H54 (cell line): ENCODE results near the gene IQSEC3.
"Not testable (repeated sequence)": the region's sequence is repeated elsewhere in the genome, so short reads cannot be mapped to it uniquely, and the experiment has no call there.

ENCODE experiments used
- DNase-seq: peaks from one replicate; pipeline ENCODE4 v3.0.0; 2011; ENCODE audit warnings: low spot score, mixed read lengths; ENCODE audit not compliant: insufficient read length
- FAIRE-seq: peaks from 3 replicates; lab custom pipeline; 2011; peaks lifted over from hg19 to GRCh38; lab: Jason Lieb, UNC
- POLR2A ChIP-seq: IDR thresholded peaks from 2 replicates; pipeline ENCODE4 v1.6.1; 2011; ENCODE audit warnings: low read depth, mild to moderate bottlenecking, low read length

The IQSEC3 gene

DNA sequence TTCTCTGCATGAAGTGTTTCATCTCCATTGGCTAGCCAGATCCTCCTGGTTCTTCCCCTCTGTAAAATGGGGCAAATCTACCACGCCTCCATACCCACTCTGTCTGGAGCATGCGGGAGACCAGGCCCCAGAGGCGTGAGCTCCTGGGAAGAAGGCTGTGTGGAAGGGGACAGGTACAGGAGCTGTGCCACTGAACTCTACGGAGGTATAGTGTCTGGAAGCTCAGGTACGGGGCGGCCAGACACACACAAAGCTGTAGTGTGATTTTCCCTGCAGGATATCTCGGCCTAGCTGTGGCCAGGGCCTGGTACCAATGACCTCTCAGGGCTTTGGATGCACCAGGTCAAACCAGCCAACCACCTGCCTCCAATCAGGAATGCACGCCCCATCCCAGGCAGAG, 10.0 kb downstream of the IQSEC3 start:
- FAIRE-seq, DNase-seq: not testable (repeated sequence)

DNA sequence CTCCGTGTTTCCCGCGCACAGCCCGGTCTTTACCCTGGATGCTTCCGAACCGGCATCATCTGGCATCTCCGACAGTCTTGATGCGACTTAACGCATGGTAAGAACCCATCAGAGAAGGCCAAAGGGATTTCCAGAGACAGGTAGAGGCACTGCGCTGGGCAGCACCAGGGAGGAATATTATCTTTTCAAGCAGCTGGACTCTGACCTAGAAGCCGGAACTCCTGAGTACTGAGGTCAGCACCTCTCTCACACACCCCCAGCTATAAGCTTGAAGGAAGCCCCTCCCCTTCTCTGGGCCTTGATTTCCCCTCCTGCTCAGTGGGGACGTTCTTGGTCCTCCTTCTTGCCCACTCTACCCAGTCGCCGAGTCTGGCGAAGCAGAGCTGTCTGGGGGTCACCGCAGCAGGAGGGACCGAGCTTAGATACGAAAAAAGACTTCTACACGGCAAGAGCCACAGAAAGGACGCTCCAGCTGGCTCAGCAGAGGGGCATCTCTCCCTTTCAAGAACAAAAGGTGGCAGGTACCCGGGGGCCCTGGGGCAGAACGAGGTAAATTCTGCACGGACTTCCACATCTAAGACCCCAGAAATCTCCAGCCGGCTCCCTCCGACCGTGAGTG, 10.6 kb downstream of the IQSEC3 start:
- not testable (repeated sequence) for DNase-seq, FAIRE-seq

DNA sequence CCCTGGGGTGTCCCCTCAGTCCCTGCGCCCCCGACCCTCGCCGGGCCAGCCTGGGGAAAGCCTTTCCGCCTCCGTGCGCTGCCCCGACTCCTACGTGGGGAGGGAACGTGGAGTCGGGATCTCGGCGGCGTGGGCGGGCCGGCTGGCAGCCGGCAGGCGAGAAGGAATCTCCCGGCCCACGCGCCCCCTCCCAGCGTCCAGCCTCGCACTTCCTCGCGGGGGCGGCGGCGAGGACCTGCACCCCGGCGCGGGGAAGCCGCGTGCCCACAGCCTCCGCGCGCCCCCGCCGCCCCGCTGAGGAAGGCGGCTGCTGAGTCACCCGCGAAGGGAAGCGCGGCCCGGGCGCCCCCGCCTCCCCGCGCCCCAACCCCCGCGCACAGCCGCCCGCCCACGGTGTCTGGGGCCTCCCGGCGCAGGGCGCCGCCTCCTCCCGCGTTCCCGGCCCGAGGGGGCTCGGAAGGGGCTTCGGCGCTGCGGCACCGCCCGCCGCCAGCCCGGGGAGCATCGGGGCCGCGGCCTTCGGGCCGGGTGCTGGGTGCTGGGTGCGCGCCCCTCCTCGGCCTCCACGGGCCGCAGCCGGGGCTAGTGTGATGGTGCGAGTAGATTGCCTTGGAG, 11.3 kb downstream of the IQSEC3 start:
- not testable (repeated sequence) for FAIRE-seq, DNase-seq

DNA sequence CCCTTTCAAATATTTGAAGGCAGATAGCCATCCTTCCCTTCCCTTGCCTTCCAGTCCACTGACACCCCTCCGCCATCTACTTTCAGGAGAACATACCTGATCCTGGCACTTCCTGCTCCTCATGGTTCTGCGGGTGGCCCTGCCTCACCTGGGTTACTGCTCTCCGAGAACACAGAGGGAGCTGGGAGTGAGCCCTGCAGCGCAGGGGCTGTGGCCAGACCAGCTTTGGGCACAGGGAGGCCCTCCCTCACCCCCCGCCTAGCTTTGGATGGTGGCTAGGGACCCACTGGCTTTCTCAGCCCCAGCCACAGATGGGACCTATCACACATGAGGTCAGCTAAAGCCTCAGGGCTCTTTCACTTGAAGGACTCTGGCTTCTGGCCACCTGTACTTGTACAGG, 12.4 kb downstream of the IQSEC3 start:
- no peak for DNase-seq
- FAIRE-seq = no peak
- no peak for TF ChIP-seq POLR2A

DNA sequence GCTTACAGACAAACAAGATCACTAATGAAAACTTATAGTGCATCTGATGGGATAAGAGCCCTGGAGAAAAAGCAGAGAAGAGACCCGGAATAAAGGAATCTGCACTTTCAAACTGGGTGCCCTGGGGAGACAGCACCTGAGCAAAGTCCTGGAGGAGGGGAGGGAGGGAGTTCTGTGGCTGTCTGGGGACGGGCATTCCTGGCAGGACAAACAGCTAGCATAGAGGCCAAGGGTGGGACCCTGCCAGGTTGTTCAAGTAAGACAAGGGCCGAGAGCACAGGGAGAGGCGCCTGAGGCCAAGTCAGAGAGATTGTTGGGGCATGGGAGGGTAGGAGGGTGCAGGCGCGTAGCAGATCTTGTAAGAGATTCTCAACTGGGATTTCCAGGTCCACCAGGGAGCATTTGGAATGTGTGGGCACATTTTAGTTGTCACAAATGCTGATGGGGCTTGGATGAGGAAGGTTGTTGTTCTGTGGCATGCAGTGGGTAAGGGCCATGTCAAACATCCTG, 14.2 kb downstream of the IQSEC3 start:
- TF ChIP-seq POLR2A = no peak
- DNase-seq (no peak), FAIRE-seq (no peak)

DNA sequence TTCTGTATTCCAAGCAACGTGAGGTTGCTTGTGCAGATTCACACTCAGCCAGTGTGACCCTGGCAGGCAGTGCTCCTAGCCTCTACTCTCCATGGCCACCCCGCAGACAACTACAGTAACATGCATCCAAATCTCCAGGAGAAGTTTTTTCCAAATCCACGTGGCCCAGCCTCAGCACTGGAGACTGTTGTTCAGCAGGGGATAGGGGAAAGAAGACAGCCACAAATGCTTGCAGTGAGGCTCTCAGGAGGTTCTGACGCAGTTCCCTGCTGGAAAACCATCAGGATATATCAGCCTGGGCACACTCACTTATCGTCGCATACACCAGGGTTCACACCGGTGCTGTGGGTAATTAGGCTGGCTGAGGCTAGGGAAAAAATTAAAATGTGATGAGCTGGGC, 16.2 kb downstream of the IQSEC3 start:
- TF ChIP-seq POLR2A = no peak
- FAIRE-seq (no peak), DNase-seq (no peak)

DNA sequence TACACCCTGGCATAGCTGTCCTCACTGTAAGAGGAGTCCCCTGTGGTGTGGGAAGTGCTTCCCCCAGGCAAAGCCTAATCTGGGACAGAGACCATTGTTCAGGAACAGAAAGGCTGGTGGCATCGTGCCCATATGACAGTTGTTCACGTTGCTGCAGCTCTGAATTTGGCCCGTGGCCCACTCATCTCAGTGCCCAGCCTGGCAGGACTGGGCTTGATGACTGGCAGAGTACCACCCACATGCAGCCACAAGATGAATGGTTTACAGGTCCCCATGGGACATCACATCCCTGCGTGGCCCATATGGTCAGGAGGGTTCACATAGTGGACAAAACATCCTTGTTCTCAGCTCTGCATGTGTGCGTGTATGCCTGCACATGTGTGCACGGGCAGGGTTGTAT, 17.5 kb downstream of the IQSEC3 start:
- DNase-seq = no peak
- no peak for FAIRE-seq
- no peak for TF ChIP-seq POLR2A

DNA sequence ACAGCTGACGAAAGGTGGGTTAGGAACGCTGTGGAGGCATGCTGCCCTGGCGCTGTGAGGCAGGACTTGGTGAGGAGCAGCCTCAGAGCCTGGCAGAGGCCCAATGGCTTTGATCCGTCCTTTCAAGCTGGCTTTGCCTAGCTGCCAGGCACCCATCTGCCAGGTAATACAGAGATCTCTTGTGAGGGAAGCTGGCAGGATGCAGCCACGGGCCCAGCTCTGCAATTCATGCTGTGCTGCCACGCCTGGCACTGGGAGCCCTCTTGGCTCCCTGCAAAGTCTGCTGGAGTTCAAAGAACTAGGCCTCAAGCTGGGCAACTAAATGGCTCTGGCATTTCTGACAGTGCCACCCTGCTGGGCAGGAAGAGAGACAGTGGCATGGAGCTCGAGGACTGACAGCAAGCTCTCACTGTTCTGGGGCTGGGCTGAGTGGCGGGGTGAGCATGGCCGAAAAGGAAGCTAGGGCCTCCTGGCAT, 18.7 kb downstream of the IQSEC3 start:
- FAIRE-seq (no peak), DNase-seq (no peak)
- TF ChIP-seq POLR2A = no peak

DNA sequence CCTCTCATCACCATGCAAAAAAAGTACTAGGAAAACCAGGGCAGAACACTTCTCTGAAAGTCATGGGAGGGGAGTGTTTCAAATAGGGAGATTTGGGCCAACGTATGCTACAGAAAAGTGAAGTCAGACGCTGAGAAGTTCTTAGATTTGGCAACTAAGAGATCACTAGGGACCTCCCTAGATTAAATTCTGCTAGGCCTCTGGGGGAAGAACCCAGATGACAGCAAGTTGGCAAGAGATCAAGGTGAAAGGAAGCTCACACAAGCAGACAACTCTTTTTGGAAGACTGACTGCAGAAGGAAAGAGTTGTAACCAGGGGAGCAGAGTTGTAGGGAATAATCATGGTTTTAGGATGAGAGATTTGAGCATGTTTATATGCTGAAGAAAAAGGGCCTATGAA, 20.7 kb downstream of the IQSEC3 start:
- no peak for DNase-seq
- FAIRE-seq = no peak
- no peak for TF ChIP-seq POLR2A

DNA sequence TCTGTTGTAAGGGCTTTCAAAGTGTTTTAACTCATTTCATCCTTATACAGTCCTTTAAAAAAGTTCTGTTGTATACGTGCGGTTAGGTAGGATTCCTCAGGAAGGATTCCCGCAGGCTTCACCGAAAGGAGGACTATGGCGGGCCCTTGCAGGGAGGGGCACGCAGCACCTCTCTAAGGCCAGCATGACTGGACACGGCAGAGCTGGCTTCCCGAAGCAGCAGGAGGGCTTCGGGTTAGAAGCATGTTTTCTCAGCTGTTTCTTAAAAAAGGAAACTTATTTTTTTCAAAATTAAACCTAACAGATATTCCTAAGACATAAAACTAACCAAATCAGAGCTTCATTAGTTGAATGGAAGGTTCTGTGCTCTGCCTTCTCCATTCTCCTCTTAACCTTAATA, 21.3 kb downstream of the IQSEC3 start:
- FAIRE-seq = no peak
- no peak for TF ChIP-seq POLR2A
- DNase-seq = no peak

DNA sequence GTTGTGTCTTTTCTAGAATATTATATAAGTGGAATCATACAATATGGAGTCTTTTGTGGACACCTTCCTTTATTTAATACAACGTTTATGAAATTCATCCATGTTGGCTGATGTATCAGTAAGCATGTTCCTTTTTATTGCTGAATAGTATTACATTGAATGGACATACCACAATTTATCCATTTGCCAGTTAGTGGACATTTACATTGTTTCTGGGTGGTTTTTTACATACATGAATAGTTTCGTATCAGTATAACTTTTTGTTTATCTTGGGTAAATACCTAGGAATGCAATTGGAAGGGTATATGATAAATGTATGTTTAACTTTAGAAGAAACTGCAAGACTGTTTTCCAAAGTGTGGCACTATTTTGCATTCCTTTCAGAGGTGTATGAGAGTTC, 23.1 kb downstream of the IQSEC3 start:
- no peak for TF ChIP-seq POLR2A
- FAIRE-seq = no peak

DNA sequence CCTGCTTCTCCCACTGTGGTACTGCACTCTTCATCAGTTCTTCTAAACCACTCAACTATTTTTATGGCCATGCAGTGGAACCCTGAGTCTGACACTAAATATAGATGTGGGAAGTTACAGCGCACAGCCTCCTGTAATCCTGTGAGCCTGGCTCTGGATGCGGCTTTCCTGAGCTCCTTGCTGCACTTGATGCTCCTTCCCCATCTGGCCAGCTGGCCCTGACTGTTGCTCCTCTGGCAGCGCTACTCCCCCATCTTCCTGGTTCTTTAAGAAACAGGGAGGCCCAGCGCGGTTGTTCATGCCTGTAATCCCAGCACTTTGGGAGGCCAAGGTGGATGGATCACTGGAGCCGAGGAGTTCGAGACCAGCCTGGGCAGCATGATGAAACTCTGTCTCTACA, 24.6 kb downstream of the IQSEC3 start:
- no peak for DNase-seq
- FAIRE-seq = no peak
- TF ChIP-seq POLR2A = no peak

More for the DNA sequence above, 23.1 kb downstream of the IQSEC3 start:
- no peak for DNase-seq

DNA sequence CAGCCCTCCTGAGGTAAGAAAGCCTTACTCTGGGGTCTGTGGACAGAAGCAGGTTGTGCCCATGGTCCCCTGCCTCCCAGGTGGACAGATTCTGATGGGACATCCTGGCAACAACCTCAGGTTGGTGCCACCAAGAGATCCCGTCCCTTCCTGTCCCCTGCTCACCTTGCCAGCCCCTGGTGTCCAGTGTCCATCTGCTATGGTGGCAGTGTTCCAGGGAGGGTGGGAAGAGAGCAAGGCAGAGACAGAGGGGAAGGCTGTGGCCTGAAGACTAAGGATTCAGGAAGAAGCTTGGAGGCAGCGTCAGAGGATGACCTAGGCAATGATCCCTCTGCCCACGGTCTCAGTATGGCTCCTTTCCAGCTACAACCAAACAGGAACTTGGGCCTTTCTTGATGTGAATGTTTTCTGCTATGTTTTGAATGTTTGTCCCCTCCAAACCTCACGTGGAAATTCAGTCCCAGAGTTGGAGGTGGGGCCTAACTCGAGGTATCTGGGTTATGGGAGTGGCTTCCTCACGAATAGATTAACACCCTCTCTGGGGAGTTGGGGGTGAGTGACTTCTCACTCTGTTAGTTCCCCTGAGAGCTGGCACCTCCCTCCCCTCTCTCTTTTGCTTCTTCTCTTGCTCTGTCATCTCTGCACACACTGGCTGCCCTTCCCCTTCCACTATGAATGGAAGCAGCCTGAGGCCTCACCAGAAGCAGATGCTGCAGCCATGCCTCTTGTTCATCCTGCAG, 26.9 kb downstream of the IQSEC3 start:
- DNase-seq = no peak
- no peak for FAIRE-seq
- no peak for TF ChIP-seq POLR2A

DNA sequence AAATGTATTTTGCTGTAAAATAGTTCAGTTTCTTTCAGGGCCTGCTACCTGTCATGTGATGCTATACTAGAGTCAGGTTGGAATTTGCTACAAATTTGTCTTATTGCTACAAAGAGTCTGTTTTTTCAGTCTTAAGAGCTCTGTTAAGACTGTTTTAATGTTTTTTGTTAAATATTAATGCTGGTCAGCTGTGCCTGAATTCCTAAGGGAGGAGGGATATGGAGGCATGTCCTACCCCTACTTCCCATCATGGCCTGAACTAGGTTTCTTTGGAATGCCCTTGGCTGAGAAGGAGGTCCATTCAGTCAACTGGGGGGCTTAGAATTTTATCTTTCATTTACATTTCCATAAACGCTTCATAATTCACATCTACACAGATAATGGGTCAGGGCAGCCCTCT, 30.0 kb downstream of the IQSEC3 start:
- FAIRE-seq (no peak), DNase-seq (no peak)
- TF ChIP-seq POLR2A = no peak
